CD4-positive, alpha-beta T cell treated with Interleukin-4 for 4 hours (primary cell): ENCODE results near the gene DYRK1A.

Experiments
- DNase-seq: peaks from one replicate; pipeline ENCODE4 v3.0.0-alpha.2; 2020

Gene DYRK1A

DNA sequence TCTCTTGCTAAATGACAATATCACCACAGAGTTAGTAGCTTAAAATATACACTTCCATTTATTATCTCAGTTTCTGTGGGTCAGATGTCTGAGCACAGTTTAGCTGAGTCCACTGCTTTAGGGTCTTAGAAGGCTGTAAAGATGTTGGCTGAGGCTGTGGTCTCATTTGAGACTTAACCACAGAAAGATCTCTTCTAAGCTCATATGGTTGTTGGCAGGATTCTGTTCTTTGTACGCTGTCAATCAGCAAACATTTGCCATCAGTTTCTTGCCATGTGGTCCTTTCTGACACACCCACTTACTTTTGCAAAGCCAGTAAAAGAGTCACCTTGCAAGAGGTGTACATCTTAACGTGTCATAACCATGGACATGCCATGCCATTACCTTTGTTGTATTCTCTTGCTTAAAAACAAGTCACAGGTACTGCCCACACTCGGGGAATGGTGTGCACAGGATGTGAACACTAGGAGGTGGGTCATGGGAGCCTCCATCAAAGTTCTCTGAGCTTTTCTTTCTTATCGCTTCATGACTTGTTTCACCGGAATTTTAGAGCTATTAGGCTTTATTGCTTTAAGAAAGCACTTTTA is 18.7 kb downstream of the DYRK1A start:
- no peak for DNase-seq

DNA sequence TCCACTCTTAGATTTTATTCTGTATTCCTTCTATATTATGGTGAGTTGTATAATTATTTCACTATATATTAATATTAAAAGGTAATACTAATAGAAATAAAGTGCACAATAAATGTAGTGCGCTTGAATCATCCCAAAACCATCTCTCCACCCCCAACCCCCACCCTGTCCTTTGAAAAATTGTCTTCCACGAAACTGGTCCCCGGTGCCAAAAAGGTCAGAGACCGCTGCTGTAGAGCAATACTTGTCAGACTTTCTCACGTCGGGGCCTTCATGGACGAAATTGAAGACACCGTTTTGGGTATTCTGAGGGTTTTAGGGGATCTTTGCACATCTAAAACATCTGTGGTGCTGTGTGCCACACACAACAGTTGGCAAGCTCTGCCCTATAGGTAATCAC is 19.6 kb downstream of the DYRK1A start:
- no peak for DNase-seq

DNA sequence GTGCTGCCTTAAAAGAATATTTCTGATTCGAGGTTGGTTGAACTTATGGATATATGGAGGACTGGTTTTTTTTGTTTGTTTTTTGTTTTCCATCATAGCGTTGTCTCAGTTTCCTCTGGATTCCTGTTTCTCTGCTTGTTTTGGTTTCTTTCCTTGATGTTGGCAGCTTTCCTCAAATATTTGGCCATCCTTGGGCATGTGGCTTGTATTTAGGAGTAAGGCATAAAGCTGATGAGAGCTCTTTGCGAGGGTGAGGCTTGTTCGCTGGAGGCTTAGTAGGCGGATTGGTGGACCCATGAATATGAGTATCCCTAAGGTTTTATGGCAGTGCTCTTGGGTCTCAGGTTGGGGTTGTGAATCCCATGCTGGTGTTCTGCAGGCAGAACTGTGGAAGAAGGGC is 22.9 kb downstream of the DYRK1A start:
- no peak for DNase-seq

DNA sequence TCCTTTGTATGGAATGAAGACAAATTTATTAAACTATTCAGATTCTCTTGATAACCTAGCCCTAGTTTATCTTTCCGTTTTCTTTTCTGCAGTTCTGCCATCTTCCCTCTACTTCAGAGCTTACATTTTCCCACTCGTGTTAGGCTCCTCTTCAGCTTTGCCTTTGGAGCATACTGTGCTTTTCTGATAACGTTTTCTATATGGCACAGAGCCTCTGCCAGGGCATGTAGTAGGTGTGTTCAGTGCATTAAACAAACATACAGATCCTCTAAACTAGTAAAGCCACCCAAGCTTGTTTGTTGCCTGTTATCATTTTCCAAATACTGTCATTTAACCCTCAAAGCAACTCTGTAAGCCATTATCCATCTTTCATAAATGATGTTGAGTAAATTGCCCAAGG is 25.1 kb downstream of the DYRK1A start:
- no peak for DNase-seq

DNA sequence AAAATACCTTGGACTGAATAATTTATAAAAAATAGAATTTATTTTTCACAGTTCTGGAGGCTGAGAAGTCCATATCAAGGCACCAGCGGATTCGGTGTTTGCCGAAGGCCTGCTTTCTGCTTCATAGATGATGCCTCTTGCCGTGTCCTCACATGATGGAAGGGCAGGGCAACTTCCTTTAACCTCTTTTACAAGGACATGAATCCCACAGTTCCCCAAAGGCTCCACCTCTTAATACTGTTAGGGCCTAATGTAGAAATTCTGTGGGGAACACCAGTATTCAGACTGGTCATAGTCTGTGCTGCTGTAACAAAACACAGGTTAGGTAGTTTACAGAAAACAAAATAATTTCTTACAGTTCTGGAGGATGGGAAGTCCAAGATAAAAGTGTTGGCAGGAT is 25.9 kb downstream of the DYRK1A start:
- DNase-seq: no peak

DNA sequence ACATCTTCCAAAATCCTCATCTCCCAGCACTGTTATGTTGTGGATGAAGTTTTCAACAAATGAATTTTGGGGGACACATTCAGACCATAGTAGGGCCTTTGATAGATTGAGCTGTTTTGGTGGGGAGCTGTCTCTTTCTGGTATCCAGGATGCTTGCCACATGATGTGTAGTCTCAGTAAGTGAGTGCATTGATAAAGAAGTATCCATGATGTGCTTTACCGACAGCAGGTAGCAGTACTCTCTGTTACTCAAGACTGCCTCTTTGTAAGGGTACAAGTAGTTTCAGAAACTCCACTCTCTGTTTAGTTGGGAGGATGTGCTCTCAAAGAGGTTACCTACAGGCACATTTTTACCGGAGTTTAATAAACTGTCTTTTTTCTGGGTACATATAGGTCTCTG is 26.5 kb downstream of the DYRK1A start:
- DNase-seq: no peak

DNA sequence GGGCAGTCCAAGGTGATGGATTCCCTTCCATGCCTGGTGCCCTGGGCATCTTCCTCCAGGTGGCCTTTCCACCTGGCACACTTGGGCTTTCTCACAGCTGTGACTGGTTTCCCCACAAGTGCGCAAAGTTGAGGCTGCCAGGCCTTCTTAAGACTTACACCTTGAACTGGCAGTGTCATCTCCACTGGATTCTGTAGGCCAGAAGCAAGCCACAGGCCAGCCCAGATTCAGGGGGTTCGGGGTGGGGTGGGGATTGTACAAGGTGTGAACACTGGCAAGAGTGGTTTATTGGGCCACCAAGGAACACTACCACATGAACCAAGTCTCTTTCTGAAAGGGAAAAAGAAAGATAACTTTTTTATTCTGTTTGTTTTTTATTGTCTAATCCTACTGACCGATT is 27.2 kb downstream of the DYRK1A start:
- no peak for DNase-seq

DNA sequence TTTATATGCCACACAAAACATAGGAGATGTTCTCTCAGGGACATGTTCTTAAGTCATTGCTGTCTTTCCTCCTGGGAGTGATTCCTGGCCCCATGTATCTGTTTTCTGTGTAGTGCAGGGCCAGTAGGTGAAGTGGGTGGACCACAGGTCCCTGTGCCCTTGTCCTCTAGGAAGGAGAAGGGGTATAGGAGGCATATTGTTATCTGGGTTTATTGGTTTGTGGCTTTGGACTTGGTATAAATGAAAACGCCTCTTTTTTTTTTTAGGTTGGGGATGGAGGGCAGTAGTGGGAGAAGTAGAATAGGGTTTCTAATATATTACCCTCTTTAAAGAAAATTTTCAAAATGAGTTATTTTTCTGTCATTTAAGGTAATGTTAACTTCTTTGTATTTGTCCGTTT is 29.4 kb downstream of the DYRK1A start:
- no peak for DNase-seq

DNA sequence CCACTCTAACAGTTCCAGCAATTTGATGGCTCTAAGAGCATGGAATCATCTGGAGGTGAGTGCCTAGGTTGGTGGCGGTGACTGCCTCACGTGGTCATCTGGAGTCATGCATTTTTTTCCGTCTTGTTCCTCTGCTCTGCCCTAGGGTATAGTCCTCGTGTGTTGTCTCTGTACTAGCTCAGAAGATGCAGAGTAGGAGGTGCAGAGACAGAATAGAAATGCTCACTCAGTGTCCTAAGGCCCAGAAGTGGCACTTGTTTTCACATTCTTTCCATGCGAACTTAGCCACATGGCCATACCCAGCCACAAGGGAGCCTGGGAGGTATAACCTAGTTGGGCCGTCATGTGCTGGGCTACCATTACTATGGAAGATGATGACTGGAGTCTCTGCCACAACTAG is 30.3 kb downstream of the DYRK1A start:
- no peak for DNase-seq

DNA sequence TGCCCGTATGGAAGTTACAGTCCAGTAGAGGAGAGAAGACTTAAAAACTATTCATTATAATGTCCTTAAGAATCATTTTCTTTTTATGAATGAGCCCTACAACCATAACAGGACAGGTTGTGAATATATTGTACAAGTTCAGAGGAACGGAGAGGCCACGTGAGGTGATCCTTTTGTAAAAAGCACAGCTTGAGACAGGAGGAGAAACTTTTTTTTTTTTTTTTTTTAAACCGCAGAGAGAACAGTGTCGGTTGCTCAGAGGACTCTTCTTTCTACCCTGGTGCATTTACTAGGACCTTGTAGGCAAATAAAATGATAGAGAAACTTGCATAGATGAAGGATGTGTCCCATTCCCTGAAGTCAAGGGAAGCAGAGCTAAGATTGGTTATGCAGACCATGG is 32.1 kb downstream of the DYRK1A start:
- DNase-seq: peak; percentile 18

DNA sequence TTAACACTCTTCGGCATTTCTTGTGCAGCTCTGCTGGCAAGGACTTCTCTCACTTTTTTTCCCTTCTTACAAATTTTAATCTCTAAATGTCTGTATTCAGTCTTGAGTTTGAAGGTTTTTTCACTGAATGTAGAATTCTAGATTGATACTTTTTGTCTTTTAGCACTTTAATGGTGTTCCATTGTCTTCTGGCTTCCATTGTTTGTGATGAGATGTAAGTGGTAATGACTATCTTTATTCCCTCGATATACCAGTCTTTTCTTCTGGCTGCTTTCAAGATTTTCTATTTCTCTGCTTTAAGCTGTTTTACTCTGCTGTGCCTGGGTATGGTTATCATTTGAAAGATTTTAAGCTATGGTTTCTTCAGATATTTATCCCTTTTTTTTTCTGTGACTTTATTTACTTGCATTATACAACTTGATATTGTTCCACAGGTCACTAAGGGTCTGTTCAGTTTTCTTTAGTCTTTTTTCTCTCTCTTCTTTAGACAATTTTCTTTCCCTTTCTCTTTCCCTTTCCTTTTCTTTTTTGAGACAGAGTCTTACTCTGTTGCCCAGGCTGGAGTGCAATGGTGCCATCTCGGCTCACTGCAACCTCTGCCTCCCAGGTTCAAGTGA is 35.8 kb downstream of the DYRK1A start:
- DNase-seq: no peak

DNA sequence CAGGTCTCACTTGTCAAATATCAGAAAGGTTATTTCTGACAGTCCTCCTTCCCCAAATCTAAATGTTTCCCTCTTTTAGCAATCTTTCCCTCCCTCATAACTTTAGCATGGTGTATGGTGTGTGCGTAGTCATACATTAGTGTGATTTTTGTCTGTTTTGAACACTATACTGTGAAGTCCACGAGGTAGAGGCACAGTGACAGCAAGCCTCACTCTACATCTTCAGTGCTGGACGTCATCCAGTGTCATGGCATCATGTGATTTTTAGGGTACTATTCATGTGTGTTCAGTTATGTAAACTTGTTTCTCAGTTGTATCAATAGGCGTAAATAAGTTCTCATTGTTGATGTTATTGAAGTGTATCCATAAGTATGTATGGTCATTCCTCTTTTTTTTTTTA is 39.1 kb downstream of the DYRK1A start:
- no peak for DNase-seq

DNA sequence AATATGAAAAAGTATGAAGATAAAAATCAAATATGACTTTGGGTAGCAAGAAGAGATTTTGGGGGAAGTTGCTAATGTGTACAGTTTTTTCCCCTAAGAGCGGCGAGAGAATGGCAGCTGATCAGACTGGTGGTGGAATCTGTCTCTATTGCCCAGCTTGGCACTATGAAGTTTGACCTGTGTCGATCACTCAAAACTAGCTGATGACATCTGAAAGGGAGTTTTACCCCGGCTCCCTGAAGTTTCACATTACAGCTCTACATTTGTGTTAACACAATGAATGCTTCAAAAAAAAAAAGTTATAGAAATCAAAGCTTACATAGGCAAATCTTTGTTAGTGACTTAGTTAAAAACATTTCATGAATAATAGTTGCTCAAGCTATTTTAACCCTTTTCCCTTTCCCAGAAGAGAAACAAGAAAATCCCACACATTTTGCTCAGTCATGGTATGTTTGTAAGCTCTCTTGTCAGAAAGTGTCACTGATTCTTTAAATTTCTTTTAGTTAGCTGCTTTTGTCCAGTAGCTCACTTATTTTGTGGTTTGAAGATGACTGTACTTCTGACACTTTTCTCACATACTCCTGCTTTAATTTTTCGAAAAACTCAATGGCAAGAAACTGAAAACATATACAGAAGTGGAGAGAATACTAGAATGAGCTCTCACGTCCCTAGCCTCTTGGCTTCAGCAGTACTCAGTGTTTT is 41.3 kb downstream of the DYRK1A start:
- no peak for DNase-seq

DNA sequence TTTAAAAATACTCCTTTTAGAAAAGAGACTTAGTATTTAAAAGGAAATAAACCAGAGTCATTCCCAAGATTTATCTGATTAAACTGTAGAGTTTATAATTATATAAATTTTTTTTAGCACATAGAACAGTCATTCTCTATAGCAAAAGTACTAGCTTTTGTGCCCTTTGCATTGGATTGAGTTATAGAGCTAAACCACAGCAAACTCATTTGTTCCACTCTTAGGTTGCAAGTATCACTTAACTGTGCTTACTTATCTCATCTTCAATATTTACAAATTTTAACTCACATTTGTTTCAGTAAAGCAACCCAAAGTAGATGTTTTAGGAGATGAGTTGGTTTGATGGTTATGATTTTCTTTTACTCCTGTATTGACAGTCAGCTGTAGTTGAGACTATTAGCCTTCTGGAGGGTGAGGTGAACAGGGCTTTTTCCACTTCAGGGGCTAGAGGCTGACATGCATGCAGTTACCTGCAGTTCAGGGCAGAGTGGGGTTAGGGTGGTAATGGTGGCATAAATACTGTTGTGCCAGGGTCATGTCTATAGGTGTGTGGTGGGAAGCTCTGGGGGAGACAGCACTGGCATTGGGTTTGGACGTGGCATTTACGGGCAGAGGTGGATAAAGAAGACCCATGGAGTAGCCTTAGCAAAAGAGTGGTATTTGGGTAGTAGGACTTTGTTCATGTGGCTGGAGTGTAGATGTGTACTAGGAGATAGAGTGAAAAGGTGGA is 42.1 kb downstream of the DYRK1A start:
- DNase-seq: no peak

DNA sequence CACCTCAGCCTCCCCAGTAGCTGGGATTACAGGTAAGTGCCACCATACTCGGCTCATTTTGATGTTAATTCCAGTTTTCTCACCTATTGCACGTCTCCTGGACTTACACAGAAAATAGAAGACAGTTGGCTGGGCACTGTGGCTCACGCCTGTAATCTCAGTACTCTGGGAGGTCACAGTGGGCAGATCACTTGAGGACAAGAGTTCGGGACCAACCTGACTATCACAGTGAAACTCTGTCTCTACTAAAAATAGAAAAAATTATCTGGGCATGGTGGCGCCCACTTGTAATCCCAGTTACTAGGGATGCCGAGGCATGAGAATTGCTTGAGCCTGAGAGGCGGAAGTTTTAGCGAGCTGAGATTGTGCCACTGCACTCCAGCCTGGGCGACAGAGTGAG is 44.1 kb downstream of the DYRK1A start:
- no peak for DNase-seq

DNA sequence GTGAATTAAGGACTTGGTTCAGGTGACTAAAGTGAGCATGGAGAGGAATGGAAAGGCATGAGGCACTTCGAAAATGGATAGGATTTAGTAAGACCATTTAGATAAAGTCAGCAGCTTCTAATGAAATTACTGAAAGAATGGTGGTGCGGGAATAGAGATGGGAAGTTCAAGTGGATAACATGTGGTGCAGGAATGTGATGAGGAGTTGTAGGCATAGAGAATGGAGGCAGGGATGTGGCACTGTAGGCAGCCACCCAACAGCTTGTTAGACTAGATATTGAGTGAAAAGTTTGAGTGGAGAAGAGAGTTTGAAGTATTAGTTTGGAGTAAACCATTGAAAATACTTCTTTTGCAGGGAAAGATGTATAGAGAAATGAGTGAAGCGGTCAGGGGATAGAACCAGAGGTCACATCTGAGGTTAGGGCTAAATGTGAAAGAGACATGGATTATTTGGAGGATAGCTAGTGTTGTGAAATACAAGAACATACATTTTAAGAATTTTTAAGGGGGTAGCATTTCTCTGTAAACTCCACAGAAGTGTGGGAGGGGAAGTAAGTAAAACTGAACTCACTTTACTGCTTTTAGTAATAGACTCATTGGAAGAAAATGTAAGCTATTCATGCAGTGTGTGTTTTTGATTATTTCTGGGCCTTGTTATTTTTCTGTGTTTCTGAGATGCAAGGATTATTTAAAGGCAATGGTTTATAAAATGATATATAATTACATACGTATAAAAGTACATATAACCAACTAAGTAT is 46.2 kb downstream of the DYRK1A start:
- DNase-seq: no peak

DNA sequence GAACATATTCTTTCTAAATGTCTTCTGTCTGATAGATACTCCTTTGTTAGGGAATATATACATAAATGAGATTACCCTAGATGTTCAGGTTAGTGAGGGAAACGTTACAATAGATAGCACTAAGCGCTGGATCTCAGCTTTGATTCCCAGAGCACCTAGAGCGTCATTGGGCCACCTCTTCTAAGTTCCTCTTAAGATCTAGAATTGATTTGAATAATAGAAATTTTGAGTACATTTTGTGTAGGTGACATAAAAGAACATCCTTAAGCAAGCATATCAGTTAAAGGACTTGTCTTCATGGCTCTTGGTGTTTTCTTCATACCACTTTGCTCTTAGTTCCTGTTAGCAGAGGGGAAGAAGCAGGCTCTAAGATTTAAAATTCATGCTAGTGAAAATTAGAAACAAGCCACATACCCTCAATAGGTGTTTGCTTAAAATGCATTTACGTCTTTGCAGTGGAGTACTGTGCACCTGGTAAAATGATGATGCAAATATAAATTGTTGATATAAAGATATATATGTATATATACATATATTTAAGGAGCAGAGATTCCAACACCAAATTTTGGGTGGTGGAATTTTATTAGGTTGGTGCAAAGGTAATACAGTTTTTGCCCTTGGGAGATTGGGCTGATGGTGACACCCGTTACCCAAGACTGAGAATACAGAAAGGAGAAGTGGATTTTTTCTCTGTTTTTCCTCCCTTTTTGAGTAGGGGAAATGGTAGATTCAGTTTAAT is 47.1 kb downstream of the DYRK1A start:
- DNase-seq: no peak

DNA sequence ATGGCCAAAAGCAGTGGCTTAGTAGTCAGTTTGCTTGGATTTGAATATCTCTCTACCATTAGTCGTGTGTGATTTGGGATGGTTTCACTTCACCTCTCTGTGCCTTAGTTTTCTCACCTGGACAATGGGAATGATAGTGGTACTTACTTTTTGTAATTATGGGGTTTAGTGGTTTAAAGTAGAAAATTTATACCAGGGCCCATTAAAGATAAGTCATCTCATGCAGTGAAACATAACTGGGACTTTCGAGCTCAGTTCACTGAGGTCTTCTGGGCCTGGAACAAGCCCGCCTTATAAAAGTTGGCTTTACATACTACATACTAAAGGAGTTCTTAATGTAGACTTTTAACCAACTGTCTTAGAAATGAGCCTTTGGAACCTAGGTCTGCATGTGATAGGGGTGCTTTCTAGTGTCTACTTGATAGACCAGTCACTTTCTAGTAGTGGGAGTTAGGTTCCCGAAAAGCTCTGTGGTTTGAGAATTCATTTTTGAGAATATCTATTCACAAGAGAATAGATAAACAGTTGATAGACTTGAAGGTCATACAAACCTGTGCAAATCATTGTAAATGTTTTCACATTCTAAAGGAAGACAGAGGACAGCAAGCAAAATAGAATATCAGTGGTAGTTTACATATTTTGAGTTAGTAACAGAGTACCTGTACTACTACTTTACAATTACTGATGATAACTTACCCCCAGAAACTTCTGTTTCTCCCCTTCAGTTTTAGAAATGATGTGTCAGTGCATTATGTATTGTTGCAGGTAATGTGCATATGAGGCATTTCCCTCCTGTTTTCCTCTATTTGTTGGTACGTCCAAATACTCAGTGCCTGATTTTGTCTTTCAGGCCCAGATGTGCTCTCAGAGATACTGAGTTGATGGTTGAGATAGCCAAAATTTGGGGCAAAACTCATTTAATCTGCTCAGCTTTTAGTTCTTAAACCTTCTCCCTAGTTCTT is 48.0 kb downstream of the DYRK1A start:
- no peak for DNase-seq

DNA sequence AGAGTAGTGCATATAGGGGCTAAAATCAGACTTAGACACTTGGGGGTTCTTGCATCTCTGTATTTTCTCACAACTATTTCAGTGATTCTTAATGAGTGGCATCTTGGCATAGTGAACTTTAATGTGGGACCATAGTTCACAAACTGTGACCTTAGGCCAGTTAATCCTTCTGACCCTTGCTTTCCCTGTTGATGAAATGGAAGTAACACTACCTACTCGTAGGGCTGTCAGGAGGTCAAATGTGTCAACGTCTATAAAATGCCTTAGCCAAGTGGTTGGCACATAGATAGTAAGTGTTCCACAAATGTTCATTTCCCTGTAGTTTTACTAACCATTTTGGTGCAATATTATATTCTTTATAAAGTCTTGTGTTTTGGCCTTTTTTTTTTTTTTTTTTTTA is 49.4 kb downstream of the DYRK1A start:
- DNase-seq: no peak

DNA sequence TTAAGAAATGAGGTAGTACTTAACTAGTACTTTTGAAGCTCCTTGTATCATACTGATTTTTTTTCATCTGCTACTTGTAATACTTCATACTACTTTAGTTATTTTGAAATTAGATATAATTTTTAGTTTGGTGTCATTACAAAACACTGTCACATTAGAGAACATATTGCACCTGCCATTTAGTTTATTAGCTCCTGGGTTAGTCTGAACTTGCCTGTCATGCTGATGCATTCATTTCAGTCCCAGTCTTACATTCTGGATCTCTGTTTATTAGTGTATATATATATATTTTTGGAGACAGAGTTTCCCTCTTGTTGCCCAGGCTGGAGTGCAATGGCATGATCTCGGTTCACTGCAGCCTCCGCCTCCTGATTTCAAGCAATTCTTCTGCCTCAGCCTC is 50.3 kb downstream of the DYRK1A start:
- DNase-seq: no peak

DNA sequence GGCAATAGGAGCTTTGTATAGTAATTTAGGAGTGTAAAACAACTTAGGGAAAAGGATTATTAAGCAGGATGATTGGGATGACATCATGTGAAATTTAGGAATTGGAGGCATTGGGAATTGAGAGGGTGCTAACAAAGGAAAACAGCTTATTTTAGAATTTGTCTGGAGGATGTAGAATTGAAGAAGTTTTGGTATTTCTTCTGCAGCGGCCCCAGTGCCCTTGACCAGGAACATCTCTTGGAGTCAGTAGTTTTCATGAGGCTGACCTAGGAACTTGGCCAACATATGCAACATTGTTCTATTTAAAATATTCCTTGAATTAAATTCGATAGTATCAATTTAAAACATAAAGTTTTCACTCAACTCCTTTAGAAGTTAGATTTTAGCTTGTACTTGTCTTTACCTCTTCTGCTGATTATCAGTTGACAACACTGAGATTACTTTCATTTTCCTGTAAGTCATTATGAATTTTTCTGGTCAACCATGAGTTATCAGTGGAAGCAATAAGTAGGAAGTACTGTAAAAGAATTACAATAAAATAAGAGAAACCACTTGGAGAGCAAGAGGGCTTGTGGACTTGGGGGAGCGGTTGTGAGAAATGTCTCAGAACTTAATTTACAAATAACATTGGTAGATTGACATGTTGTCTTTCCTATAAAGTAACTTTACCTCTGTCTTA is 52.8 kb downstream of the DYRK1A start:
- no peak for DNase-seq
